GM19395 (cell line): ENCODE measurements around the gene CADM1.

ENCODE experiments used
- ATAC-seq: cut with Tn5 transposase; IDR thresholded peaks from one replicate; pipeline ENCODE4 v1.9.1; 2021; ENCODE audit warnings: mild to moderate bottlenecking, moderate library complexity; ENCODE audit not compliant: unreplicated experiment

The CADM1 gene

DNA sequence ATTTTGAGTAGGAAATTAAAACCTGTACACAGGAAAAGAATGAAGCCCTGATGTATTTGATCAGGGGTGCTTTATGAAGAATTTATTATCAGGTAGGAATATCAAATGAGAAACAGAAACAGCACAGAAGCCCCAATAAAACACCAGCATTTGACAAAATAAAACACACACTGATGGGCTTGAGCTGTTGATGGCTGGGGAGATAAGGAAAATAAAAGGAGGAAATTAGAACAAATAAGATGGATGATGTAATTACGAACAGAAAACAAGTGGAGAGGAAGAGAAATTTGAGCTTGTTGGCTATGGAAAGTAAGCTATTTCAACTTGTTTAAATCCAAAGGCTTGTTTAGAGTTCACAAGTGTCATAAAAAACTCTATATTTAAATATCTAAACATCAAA lies 213.7 kb downstream of the CADM1 start:
- ATAC-seq, result no peak

DNA sequence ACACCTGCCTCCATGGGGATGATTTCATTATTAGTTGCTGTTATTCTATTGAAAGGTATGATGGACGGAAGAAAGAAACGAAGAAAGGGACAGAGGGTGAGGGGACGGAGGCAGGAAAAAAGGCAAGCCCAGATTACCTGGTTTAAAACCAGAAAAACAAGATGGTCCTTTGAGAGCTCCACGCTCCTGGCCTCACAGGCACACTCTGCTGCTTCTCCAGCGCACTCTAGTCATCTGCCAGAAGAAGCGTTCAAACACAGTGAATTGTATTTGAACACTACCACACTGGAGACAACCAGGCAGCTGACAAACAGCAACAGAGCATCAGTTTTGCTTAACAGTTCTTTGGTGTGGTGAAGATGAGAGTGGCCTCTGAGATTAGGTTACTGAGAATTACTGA lies 216.9 kb downstream of the CADM1 start:
- ATAC-seq, result no peak

GRCh38 chr11:115286614-115287013 lies 217.6 kb downstream of the CADM1 start:
- ATAC-seq, result no peak

DNA sequence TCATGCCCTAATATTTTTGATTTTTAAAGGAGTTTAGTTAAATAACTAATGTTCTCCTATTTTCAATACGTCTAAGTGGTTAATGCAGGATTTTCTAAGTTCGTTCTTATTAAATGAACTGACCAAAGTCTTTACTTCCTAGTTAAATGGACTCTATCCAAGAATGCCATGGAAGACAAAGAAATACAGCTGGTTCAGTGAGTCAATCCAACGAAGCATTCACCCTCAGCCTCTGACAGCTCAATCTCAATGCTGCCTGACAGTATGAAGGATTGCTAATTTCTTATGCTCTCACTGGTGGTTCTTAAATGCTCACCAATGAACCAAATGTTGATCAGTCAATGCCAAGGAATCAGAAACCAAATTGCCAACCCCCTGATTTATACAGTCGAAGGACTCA lies 219.4 kb downstream of the CADM1 start:
- no peak for ATAC-seq

DNA sequence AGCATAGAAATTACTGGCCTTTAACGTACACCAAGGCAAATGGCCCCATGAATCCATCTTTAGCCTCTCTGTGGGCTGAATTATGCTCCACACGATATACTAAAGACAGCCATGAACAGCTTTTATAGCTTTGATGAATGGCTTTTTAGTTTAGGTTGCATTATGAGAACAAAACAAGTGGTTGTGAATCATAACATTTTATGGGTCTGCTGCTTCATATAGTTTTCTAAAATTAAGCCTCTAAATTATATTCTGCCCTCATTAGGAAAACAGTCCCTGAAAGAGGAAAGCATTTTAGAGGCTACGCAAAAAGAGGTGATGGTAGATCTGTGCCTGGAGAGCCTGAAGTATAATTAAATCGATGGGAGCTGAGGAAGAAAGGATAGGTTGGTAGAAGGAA lies 221.3 kb downstream of the CADM1 start:
- no peak for ATAC-seq

- ATAC-seq, result no peak
Measured at GRCh38 chr11:115280775-115281174, 223.4 kb downstream of the CADM1 start.

DNA sequence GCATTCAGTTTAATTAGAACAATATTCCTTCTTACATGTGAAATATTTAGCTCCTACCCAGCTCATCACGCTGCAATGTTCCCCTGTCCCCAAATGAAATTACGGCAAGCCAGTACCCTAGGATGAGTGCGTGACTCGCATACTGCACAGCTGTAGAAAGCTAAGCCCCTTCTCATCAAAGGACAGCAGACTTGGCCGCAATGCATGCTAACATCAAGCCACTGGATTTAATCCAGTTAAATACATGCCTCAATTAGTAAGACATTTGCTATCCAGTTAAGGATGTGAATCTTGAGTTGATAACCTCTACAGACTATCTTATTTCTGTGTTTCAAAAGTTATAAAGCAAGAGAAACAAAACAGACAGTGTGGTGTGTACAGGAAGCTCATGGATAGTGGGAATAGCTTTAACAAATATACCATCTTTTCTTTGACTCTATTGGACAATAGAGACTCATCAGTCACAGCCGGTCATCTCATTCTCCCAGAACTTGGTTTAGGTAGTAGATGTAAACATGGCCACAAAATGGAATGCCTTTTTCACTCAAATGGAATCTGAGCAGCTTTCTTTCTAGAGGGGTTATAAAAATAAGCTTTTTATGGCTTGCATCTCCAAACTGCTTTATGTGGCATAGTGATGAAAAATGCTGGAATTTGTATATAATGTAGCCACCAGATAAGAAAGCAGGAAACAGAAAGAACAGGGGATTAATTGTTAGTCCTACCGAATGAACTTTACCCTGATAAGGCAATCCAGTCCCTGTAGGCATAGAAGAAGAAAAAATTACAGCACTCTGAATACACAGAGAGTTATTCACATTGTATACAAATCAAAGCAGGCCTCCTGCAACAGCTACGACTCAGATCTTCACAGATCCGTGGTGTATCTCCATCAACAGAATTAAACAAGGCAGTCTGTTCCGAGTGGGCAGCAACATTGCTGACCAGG lies 224.1 kb downstream of the CADM1 start:
- no peak for ATAC-seq

GRCh38 chr11:115276799-115277198 lies 227.4 kb downstream of the CADM1 start:
- ATAC-seq, result no peak

- ATAC-seq, result no peak
Measured at GRCh38 chr11:115276191-115276590, 228.0 kb downstream of the CADM1 start.

- ATAC-seq, result no peak
Measured at GRCh38 chr11:115275045-115275444, 229.2 kb downstream of the CADM1 start.

DNA sequence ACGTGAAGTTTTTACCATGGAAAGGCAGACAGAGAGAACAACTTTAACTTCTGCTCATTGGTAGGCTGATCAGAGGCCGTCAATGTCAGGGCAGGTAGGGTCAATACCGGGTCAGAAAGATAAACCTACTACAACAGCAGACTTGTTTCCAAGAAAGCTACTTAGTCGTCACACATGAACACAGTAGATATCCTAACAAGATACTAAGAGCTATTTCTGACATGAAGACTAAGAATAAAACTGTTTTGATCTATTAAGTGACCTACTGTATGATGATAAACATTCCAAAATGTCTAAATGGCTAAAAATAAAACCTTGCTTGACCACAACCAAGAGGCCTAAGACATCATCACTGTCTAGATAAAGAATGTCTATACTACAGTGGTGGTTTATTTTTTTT lies 231.3 kb downstream of the CADM1 start:
- ATAC-seq, result no peak

DNA sequence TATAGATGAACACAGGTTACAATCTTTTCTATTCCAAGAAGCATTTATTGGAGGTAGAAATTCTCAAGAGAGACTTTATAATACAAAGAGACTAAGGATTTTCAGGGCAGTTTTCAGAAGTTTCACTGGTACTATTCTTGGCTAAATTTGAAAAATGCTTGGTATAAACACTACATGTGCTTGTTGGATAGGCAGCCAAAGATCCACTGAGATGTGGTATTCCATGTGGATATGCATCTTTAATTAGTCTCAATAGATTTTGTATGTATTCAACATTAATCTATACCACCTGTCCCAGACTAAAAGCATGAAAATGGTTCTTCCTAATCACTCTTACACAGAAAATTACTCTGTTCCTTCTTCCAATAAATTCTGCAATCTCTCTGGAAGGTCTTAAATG lies 232.6 kb downstream of the CADM1 start:
- no peak for ATAC-seq

DNA sequence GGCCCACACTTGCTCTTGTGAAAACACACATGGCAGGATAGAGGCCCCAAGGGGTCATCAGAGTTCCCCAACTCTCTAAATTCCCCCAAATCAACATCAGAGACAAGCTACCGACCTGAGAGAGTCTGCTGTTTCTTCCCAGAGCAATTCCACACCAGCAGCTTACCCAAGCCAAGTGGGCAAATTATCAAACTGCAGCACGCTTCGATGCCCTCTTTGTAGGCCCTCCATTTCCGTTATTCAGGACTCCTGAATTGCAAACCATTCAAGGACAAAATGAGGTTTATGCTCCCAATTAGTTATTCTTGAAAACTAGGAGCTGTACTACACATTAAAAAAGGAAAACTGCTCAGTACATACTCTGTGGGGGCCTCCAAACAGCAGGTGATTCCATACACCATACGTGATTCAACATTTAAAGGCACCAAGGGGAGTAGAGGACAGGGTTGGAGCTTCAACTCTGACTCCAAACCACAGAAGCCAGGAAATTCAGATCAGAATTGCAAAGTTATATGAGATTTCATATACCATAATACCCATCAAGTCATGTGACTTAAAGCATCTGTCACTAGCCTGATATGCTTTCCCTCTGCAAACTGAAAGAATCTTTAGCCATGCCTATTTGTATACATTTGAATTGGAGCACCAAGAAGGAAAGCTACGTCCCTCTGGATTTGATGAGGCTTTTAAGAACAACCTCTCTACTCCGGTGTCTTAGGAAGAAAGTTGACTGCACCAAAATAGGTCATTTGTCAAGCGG lies 234.8 kb downstream of the CADM1 start:
- no peak for ATAC-seq

DNA sequence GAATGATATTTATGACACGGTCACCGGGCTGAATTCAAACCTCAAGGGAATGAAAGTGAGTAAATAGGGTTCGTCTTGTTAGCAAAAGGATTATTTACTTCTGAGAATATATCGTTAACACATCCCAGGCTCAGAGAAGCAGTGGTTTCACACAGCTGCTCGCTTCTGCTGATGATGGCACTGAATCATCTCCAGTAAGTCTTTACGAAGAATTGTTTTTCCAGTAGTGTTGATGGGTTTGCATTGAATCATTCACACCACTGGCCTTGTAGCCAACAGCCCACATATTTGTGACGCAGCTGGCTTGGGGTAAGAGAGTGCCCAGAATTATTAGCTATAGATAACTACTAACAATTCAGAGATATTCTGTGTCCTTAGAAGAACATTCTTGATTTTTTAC lies 236.3 kb downstream of the CADM1 start:
- no peak for ATAC-seq

DNA sequence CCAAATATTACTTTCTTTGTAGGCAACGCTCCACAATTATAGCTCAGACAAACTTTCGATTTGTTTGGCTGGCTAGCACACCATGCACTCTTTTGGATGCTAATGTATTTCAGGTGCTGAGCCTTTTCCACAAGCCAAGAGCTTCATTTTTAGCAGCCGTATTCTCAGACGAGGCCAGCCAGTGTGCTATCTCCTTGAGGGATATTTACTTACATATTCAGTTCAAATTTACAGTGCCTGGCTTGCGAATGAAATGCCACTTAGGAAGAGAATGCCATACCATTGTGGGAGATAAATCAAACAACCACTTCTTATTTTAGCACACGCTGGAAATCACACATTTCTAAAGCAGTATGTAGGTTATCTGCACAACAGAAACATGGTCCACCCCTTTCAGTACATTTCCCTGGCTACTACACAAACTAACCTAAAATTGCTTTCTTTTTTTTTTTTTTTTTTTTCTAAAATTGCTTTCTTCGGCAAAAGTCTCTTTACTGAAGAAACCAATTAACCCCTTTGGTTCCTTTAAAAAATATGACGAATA lies 236.9 kb downstream of the CADM1 start:
- no peak for ATAC-seq

- no peak for ATAC-seq
Measured at GRCh38 chr11:115266066-115266639, 238.1 kb downstream of the CADM1 start.

DNA sequence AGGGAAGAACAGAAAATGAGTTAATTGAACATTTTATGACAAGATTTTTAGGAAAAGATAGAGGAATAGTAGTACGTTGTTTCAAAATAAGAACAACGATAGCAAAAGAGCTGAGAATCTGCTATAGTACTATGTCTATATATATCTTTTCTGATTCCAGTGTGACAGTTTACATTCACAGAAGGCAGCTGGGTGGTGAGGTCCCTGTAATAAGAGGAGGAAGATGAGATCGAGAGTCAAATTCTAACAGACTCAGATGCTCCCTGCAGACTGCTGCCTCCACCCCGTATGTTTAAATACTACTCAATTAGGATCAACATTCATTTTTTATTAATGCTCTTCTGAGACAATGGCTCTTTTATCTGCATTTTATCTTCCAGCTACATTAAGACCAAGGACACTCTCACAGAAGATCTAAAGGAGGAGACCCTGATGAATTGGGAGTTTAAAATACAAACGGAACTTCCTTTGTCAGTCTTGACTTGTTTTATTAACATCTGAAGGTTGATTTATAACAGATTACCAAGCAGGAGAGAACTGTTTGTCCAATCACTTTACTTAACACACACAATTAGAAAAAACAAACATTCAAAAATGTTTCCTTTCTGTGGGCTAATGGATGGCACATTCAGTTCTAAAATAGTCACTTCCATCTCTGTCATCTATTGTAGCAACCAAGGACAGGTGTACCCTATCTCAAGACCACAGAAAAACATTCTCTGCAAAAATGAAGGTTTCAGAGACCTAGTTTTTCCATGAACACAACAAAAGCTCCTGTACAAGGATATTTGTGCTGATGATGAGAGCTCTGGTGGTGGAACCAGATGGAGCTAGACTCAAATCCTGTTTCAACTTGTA lies 240.2 kb downstream of the CADM1 start:
- ATAC-seq, result no peak

GRCh38 chr11:115258216-115258615 lies 246.0 kb downstream of the CADM1 start:
- ATAC-seq, result no peak

DNA sequence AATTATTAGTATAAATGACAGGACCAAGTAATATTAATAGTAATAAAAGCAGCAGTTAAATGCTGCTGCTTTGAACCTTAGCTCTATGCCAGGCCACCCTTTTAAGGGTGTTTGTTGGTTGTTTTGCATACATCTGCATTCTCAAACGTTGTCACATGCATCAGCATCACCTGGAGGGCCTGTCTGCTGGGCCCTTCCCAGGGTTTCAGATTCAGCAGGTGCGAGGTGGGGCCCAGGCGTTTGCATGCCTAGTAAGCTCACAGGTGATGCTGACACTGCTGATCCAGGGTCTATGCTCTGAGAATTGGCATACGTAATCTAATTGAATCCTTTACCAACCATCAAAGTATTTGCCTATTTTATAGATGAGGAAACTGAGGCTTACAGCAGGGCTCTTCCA lies 246.5 kb downstream of the CADM1 start:
- ATAC-seq, result no peak

GRCh38 chr11:115257270-115257669 lies 246.9 kb downstream of the CADM1 start:
- ATAC-seq, result no peak
